ENCODE measurements around the gene FBXO11. TPM values are rescaled to one million over a fixed set of nuclear protein-coding genes. Genes with fewer than 3 reads are reported as not detected.

The FBXO11 gene
- total RNA-seq, 2 experiments from 2014 or later, result 33.0 to 40.3 TPM

DNA sequence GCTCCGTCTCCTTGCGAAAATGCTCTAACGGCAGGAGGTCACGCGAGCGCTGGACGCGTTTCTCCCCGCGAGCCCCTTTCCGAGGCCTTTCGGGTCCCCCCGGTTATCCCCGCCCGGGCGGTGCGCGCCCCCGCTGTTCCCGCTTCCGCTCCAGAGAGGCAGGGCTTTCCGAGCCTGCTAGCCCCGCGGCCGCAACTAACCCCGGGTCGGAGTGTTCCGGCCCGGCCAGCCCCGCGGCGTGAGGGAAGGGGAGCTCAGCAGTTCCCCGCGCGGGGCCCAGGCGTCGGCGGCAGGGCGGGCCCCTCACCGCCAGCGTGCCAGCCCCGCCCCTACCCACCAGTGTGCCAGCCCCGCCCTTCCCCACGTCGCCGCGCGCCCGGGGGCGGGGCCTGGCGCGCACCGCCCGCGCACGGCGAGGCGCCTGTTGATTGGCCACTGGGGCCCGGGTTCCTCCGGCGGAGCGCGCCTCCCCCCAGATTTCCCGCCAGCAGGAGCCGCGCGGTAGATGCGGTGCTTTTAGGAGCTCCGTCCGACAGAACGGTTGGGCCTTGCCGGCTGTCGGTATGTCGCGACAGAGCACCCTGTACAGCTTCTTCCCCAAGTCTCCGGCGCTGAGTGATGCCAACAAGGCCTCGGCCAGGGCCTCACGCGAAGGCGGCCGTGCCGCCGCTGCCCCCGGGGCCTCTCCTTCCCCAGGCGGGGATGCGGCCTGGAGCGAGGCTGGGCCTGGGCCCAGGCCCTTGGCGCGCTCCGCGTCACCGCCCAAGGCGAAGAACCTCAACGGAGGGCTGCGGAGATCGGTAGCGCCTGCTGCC, 123.4 kb downstream of the FBXO11 start, which contains the start of gene MSH6:
Gene MSH6, plus strand, starts transcription at position 475 of the 815 bp plus-strand sequence. Its CDS starts 89 bp downstream, at position 564.
- peaks cover 21% of the 10 kb centered on the region for H3K36me3 Mint-ChIP-seq (ENCODE audit: low read depth)
- no peaks in the 10 kb centered on the region for H3K27me3 Mint-ChIP-seq
- intact Hi-C loops (cut with DNase I, micrococcal nuclease), result loop anchor here (1.0 to 10.0 kb wide), 8 partner anchors 30 to 868 kb away; partner anchors contain the start of genes FBXO11 (in 2 of the 2), MSH2 (in 2 of the 2) and MCFD2 (in 1 of the 2)
- ChIA-PET POLR2A (interaction anchor here (1.0 to 2.3 kb wide), 6 partner anchors 11 to 798 kb away, joined by 3 to 12 read pairs (median 4); partner anchors contain the start of gene MSH2), CTCF (interaction anchor here (0.6 to 1.6 kb wide), 7 partner anchors 11 to 448 kb away, joined by 3 to 7 read pairs (median 4); no protein-coding TSS in a partner anchor)
- H3K4me1 Mint-ChIP-seq, result peaks cover 31% of the 10 kb centered on the region
- no peaks in the 10 kb centered on the region for H3K9me3 Mint-ChIP-seq (ENCODE audit: low read depth)
- DNase-seq (peak; percentile 93), ATAC-seq (peak; percentile 92)
- H3K27ac Mint-ChIP-seq, result peak within 1 kb of the TSS; percentile 82
- peak within 1 kb of the TSS; percentile 84 for H3K4me3 Mint-ChIP-seq

DNA sequence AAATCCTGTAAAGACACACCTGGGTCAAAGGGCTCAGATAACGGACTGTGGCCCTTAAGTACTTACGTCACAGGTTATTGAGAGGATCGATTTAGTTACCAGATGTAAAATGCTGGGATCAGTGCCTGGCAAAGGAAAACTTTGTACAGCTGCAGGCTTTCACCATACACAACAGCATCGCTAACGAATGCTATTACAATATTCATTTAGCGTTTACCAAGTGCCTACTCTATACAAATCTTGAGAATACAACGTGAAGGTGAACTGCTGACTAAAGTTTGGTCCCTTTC, 124.0 kb downstream of the FBXO11 start:
- H3K27ac Mint-ChIP-seq, result peak overlapping the region; percentile 78
- ChIA-PET POLR2A (interaction anchor here (1.2 to 2.3 kb wide), 5 partner anchors 11 to 798 kb away, joined by 3 to 12 read pairs (median 5); partner anchors contain the start of gene MSH2), CTCF (interaction anchor here (0.6 to 1.6 kb wide), 5 partner anchors 10 to 117 kb away, joined by 3 to 7 read pairs (median 3); no protein-coding TSS in a partner anchor)
- ATAC-seq, result no peak
- no peaks in the 10 kb centered on the region for H3K27me3 Mint-ChIP-seq
- peak overlapping the region; percentile 84 for H3K4me3 Mint-ChIP-seq
- H3K4me1 Mint-ChIP-seq, result peaks cover 27% of the 10 kb centered on the region
- H3K9me3 Mint-ChIP-seq (ENCODE audit: low read depth), result no peaks in the 10 kb centered on the region
- peaks cover 19% of the 10 kb centered on the region for H3K36me3 Mint-ChIP-seq (ENCODE audit: low read depth)
- intact Hi-C loops (cut with DNase I, micrococcal nuclease), result loop anchor here (1.0 to 10.0 kb wide), 6 partner anchors 30 to 868 kb away; partner anchors contain the start of genes FBXO11 (in 1 of the 2), MCFD2 (in 1 of the 2) and MSH2 (in 1 of the 2)
- no peak for DNase-seq

DNA sequence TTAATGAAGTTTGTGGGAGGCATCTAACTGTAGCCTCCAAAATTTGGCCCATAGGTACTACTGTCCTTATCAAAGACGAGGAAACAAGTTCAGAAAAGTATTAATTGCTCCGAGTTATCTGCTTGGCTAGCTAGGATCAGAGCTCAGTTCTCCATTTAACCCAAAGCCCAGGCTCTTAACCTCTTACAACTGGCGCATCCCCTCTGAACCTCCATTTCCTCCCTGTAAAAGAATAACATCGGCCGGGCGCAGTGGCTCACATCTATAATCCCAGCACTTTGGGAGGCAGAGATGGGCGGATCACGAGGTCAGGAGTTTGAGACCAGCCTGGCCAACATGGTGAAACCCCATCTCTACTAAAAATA, 126.9 kb downstream of the FBXO11 start:
- intact Hi-C loops (cut with DNase I, micrococcal nuclease), result no loop called here
- H3K4me1 Mint-ChIP-seq, result peaks cover 4% of the 10 kb centered on the region
- DNase-seq, result no peak

DNA sequence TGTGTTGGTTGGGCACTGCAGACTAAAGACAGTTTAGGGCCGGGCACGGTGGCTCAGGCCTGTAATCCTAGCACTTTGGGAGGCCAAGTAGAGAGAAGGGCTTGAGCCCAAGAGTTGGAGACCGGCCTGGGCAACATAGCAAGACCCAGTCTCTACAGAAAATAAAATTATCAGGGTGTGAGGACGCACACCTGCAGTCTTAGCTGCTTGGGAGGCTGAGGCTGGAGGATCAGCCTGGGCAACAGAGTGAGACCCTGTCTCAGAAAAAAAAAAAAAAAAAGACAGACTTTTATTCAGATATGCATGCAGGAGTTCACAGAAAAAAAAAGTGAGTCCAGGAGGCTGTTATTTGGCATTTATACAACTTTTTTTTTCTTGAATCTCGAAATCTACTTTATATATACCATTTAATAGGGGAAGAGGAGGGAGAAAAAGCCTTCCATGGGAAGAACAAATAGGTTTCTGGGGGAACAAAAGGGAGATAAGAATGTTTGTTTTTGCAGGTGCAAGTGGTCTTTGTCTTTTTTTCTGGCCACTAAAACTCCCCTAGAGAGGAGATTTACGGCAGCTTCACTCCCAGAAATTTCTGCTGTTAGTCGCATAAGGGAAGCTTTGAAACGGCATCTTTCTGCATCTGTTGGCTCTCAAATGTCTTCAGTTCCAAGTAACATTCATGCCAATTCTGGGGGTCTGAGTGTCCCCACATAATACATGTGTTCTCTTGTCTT, 127.4 kb downstream of the FBXO11 start:
- ChIA-PET POLR2A (no interaction called here), CTCF (interaction anchor here (1.0 to 4.2 kb wide), 2 partner anchors 11 to 13 kb away, joined by 3 to 16 read pairs; no protein-coding TSS in a partner anchor)
- Mint-ChIP-seq H3K9me3 (ENCODE audit: low read depth) (no peaks in the 10 kb centered on the region), H3K27me3 (no peaks in the 10 kb centered on the region), H3K4me3 (no peak overlapping the region), H3K27ac (no peak overlapping the region), H3K36me3 (ENCODE audit: low read depth) (peaks cover 1% of the 10 kb centered on the region), H3K4me1 (no peaks in the 10 kb centered on the region)
- ATAC-seq (no peak), DNase-seq (no peak)
- intact Hi-C loops (cut with DNase I, micrococcal nuclease), result no loop called here

More for the DNA sequence above, 126.9 kb downstream of the FBXO11 start:
- no peak for ATAC-seq
- no peak overlapping the region for H3K4me3 Mint-ChIP-seq
- no peaks in the 10 kb centered on the region for H3K9me3 Mint-ChIP-seq (ENCODE audit: low read depth)
- H3K27ac Mint-ChIP-seq, result no peak overlapping the region
- peaks cover 6% of the 10 kb centered on the region for H3K36me3 Mint-ChIP-seq (ENCODE audit: low read depth)
- CTCF ChIA-PET, result interaction anchor here (1.0 to 4.2 kb wide), 2 partner anchors 12 to 13 kb away, joined by 3 to 16 read pairs; no protein-coding TSS in a partner anchor
- POLR2A ChIA-PET, result no interaction called here
- no peaks in the 10 kb centered on the region for H3K27me3 Mint-ChIP-seq

GRCh38 chr2:47777277-47777937, 128.9 kb downstream of the FBXO11 start:
- POLR2A ChIA-PET, result no interaction called here
- no peaks in the 10 kb centered on the region for H3K4me1 Mint-ChIP-seq
- H3K9me3 Mint-ChIP-seq (ENCODE audit: low read depth), result no peaks in the 10 kb centered on the region
- no peak overlapping the region for H3K4me3 Mint-ChIP-seq
- ATAC-seq (no peak), DNase-seq (no peak)
- no peaks in the 10 kb centered on the region for H3K36me3 Mint-ChIP-seq (ENCODE audit: low read depth)
- no peak overlapping the region for H3K27ac Mint-ChIP-seq
- CTCF ChIA-PET, result interaction anchor here (4.2 kb wide), 1 partner anchor 10 kb away, joined by 16 read pairs; no protein-coding TSS in a partner anchor
- no peaks in the 10 kb centered on the region for H3K27me3 Mint-ChIP-seq
- intact Hi-C loops (cut with DNase I, micrococcal nuclease), result no loop called here

DNA sequence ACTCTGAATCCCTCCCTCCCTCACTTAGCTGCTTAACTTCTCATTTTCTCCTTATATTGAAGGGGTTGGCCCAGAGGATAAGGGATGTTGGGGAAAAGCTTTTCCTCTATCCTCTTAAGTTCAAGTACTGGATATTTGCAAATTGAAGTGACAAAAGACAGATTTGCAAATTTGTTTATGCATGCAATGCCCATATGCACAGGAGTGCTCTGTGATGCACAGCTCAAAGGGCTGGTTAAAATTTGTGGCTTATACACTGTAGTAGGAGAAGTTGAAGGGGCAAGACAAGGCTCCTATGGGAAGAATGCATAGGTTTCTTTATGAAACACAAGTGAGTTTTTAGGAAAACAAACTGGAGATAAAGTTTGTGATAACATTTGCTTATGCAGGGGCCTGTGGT, 131.7 kb downstream of the FBXO11 start:
- Mint-ChIP-seq H3K4me1 (no peaks in the 10 kb centered on the region), H3K9me3 (ENCODE audit: low read depth) (no peaks in the 10 kb centered on the region), H3K4me3 (no peak overlapping the region), H3K27me3 (no peaks in the 10 kb centered on the region), H3K36me3 (ENCODE audit: low read depth) (no peaks in the 10 kb centered on the region), H3K27ac (no peak overlapping the region)
- ChIA-PET POLR2A (no interaction called here), CTCF (interaction anchor here (0.7 kb wide), 1 partner anchor 417 kb away, joined by 3 read pairs; no protein-coding TSS in a partner anchor)
- ATAC-seq, result no peak
- no peak for DNase-seq
- intact Hi-C loops (cut with DNase I, micrococcal nuclease), result no loop called here

DNA sequence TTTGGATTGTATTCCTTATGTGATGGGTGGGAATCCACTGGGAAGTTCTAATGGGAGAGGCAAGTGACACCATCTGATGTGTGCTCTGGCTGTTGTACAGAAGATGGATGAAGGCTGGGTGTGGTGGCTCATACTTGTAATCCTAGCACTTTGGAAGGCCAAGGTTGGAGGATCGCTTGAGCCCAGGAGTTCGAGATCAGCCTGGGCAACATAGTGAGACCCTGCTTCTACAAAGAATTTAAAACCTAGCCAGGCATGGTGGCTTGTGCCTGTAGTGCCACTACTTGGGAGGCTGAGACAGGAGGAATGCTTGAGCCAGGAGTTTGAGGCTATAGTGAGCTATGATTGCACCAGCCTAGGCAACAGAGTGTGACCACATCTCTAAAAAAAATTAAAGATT, 134.0 kb downstream of the FBXO11 start:
- peaks cover 2% of the 10 kb centered on the region for H3K4me1 Mint-ChIP-seq
- H3K36me3 Mint-ChIP-seq (ENCODE audit: low read depth), result no peaks in the 10 kb centered on the region
- CTCF ChIA-PET, result interaction anchor here (0.6 to 1.4 kb wide), 2 partner anchors 10 to 18 kb away, joined by 3 to 4 read pairs; partner anchors contain the start of gene MSH6
- no peak overlapping the region for H3K4me3 Mint-ChIP-seq
- ATAC-seq (no peak), DNase-seq (no peak)
- H3K9me3 Mint-ChIP-seq (ENCODE audit: low read depth), result no peaks in the 10 kb centered on the region
- intact Hi-C loops (cut with DNase I, micrococcal nuclease), result no loop called here
- H3K27ac Mint-ChIP-seq, result no peak overlapping the region
- POLR2A ChIA-PET, result no interaction called here
- H3K27me3 Mint-ChIP-seq, result no peaks in the 10 kb centered on the region

DNA sequence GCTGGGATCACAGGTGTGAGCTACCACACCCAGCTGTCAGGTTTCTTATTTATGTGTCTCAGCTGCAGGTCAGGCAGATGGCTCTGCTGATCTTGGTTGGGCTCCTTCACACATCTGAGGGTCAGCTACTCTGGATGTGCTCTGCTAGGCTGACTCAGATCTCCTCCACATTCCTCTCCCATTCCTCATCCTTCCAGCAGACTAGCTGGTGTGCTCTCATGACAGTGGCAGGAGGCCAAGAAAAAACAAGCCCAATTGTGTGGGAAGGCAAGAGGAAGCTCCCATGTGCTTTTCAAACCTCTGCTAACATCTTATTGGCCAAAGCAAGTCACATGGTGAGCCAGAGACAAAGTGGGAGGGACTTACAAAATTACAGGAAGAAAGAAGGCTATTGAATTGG, 135.1 kb downstream of the FBXO11 start:
- intact Hi-C loops (cut with DNase I, micrococcal nuclease), result no loop called here
- no peak for ATAC-seq
- ChIA-PET CTCF (interaction anchor here (0.7 to 1.4 kb wide), 2 partner anchors 12 kb away, joined by 3 to 4 read pairs; partner anchors contain the start of gene MSH6), POLR2A (interaction anchor here (0.7 kb wide), 1 partner anchor 12 kb away, joined by 4 read pairs; the partner anchor contains the start of gene MSH6)
- Mint-ChIP-seq H3K36me3 (ENCODE audit: low read depth) (no peaks in the 10 kb centered on the region), H3K4me1 (peaks cover 2% of the 10 kb centered on the region), H3K9me3 (ENCODE audit: low read depth) (no peaks in the 10 kb centered on the region), H3K27ac (no peak overlapping the region), H3K4me3 (no peak overlapping the region), H3K27me3 (no peaks in the 10 kb centered on the region)
- no peak for DNase-seq

DNA sequence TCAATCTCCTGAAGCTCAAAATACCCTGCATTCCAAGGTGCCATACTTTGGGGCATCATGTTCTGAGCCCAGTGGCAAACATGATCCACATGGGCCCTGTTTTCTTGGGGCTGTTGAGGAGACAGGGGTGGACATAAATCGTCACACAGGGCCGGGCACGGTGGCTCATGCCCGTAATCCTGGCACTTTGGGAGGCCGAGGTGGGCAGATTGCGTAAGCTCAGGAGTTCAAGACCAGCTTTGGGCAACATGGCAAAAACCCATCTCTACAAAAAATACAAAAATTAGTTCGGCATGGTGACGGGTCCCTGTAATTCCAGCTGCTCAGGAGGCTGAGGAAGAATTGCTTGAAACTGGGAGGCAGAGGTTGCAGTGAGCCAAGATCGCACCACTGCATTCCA, 137.0 kb downstream of the FBXO11 start:
- ATAC-seq (no peak), DNase-seq (no peak)
- Mint-ChIP-seq H3K4me3 (no peak overlapping the region), H3K36me3 (ENCODE audit: low read depth) (no peaks in the 10 kb centered on the region), H3K4me1 (peaks cover 2% of the 10 kb centered on the region), H3K27me3 (no peaks in the 10 kb centered on the region), H3K9me3 (ENCODE audit: low read depth) (no peaks in the 10 kb centered on the region), H3K27ac (no peak overlapping the region)
- ChIA-PET POLR2A (no interaction called here), CTCF (interaction anchor here (0.6 to 3.3 kb wide), 5 partner anchors 9 to 434 kb away, joined by 3 to 26 read pairs (median 4); no protein-coding TSS in a partner anchor)
- intact Hi-C loops (cut with DNase I, micrococcal nuclease), result loop anchor here (2.0 to 10.0 kb wide), 6 partner anchors 52 to 435 kb away; no protein-coding TSS in a partner anchor

- Mint-ChIP-seq H3K9me3 (ENCODE audit: low read depth) (no peaks in the 10 kb centered on the region), H3K4me3 (no peak overlapping the region), H3K27ac (no peak overlapping the region), H3K27me3 (no peaks in the 10 kb centered on the region), H3K4me1 (peaks cover 2% of the 10 kb centered on the region), H3K36me3 (ENCODE audit: low read depth) (no peaks in the 10 kb centered on the region)
- peak; percentile 94 for ATAC-seq
- CTCF ChIA-PET, result interaction anchor here (0.6 to 3.3 kb wide), 44 partner anchors 8 to 595 kb away, joined by 3 to 26 read pairs (median 4); partner anchors contain the start of gene MSH2
- peak; percentile 82 for DNase-seq
- POLR2A ChIA-PET, result interaction anchor here (0.6 to 1.0 kb wide), 3 partner anchors 20 to 365 kb away, joined by 3 to 5 read pairs (median 4); partner anchors contain the start of gene MSH2
- intact Hi-C loops (cut with DNase I, micrococcal nuclease), result loop anchor here (1.0 to 10.0 kb wide), 7 partner anchors 51 to 433 kb away; no protein-coding TSS in a partner anchor
Observed at GRCh38 chr2:47767880-47768609, 138.3 kb downstream of the FBXO11 start.
